Loucy (cell line): Measurements from ENCODE around the gene CLDN22.

ENCODE experiments used
- EZH2phosphoT487 ChIP-seq: fragments of 200-600 bp; IDR thresholded peaks from 2 replicates; pipeline ENCODE4 v1.6.1; 2018; ENCODE audit warnings: antibody characterized with exemption, mild to moderate bottlenecking, moderate library complexity, borderline replicate concordance
- TF ChIP-seq, protein P1 (sequence below): fragments of 200-600 bp; sonication (generic); conservative IDR thresholded peaks from 2 replicates; pipeline ENCODE4 v1.5.1; 2014; ENCODE audit warnings: mild to moderate bottlenecking, antibody characterized with exemption, low read length

DNA sequence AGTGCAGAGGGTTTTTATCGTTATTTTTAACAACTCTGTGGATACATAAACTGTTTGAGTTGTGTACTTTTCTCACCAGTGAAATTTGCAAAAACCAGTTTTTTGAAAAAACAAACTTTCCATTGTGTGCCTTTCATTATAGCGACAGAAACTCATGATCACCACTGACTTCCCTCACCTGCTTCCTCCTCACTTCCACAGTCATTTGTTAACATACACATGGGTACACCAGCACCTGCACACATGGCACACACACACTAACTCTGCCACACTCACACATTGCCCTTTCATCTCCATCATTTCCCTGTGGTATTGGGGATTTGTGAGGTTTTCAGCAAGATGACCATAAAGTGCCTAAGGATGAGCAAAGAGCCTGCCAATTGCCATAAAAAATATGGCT, 20.6 kb downstream of the CLDN22 start:
- TF ChIP-seq, protein P1, sequence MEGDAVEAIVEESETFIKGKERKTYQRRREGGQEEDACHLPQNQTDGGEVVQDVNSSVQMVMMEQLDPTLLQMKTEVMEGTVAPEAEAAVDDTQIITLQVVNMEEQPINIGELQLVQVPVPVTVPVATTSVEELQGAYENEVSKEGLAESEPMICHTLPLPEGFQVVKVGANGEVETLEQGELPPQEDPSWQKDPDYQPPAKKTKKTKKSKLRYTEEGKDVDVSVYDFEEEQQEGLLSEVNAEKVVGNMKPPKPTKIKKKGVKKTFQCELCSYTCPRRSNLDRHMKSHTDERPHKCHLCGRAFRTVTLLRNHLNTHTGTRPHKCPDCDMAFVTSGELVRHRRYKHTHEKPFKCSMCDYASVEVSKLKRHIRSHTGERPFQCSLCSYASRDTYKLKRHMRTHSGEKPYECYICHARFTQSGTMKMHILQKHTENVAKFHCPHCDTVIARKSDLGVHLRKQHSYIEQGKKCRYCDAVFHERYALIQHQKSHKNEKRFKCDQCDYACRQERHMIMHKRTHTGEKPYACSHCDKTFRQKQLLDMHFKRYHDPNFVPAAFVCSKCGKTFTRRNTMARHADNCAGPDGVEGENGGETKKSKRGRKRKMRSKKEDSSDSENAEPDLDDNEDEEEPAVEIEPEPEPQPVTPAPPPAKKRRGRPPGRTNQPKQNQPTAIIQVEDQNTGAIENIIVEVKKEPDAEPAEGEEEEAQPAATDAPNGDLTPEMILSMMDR: no peak
- TF ChIP-seq EZH2phosphoT487: no peak
